Keratinocyte (primary cell): ENCODE measurements around the gene ARMH1.

Source experiments
- EZH2 ChIP-seq: IDR thresholded peaks from one replicate; pipeline ENCODE4 v1.6.1; 2012; ENCODE audit warnings: inconsistent platforms, mild to moderate bottlenecking, low read length, moderate library complexity
- TF ChIP-seq, protein P1 (sequence below), 3 experiments: IDR thresholded peaks in 1 of 3; conservative IDR thresholded peaks in 1 of 3; optimal IDR thresholded peaks in 1 of 3; 2 replicates in 2 of 3; 3 replicates in 1 of 3; pipeline versions ENCODE3 to v1.5.1; 2011; ENCODE audit warnings: low read length in 3 of 3, mild to moderate bottlenecking in 3 of 3, moderate library complexity in 2 of 3, control low read depth in 1 of 3, inconsistent platforms in 1 of 3; ENCODE audit not compliant: insufficient read depth in 2 of 3; ENCODE audit errors: extremely low read depth in 1 of 3

DNA sequence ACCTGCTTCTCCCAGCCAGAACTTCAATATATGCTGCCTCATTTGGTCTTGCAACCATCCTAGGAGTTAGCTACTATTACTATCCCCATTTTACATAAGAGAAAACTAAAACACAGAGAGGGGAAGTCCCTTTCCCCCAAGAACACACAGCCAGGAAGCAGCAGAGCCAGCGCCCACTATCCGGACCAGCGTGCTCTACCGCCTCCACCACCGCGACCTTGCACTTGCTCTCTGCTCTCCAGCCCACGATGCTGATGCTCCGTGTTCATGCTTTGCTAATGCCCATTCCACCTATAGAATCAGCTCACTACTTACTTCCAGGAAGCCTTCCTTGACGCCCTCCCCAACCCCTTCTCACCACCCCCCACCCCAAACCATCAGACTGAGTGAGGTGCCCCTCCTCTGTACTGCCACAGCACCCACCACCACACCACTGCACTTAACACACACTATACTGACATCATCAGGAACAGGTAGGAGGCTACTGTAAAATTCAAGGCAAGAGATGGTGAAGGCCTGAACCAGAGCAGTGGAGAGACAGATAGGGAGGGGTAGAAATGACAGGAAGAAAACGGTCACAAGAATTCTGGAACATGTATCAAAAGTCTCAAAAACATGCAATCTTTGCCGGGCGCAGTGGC is 9.7 kb upstream of the ARMH1 start:
- TF ChIP-seq, protein P1, sequence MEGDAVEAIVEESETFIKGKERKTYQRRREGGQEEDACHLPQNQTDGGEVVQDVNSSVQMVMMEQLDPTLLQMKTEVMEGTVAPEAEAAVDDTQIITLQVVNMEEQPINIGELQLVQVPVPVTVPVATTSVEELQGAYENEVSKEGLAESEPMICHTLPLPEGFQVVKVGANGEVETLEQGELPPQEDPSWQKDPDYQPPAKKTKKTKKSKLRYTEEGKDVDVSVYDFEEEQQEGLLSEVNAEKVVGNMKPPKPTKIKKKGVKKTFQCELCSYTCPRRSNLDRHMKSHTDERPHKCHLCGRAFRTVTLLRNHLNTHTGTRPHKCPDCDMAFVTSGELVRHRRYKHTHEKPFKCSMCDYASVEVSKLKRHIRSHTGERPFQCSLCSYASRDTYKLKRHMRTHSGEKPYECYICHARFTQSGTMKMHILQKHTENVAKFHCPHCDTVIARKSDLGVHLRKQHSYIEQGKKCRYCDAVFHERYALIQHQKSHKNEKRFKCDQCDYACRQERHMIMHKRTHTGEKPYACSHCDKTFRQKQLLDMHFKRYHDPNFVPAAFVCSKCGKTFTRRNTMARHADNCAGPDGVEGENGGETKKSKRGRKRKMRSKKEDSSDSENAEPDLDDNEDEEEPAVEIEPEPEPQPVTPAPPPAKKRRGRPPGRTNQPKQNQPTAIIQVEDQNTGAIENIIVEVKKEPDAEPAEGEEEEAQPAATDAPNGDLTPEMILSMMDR (optimal IDR thresholded peaks at IDR 0.05 in 1 of 3, IDR thresholded peaks at IDR 0.05 in 1 of 3, conservative IDR thresholded peaks at IDR 0.05 in 1 of 3; ENCODE audit: extremely low read depth in 1 of 3, insufficient read depth in 2 of 3, low read length in 3 of 3): no peak
- TF ChIP-seq EZH2: no peak
